Naive B cell (primary cell): ENCODE measurements around the gene ARRDC3. TPM values are rescaled to one million over a fixed set of nuclear protein-coding genes. Genes with fewer than 3 reads are reported as not detected.
A peak's percentile ranks its signal among the peaks of the same experiment; 100 is the strongest.

Source experiments
- ATAC-seq, 2 donors: fragments of 150-1000 bp; cut with Tn5 transposase; 2 replicates each; pipeline ENCODE4 v1.10.0; 2021; ENCODE audit warnings: low read depth in 2 of 2, mild to moderate bottlenecking in 2 of 2, moderate library complexity in 2 of 2
- DNase-seq: peaks from one replicate; pipeline ENCODE4 v3.0.0; 2022
- H3K27ac Mint-ChIP-seq, 6 donors: one replicate each; pipeline ENCODE4 v1.8.0; 2020 to 2022; ENCODE audit warnings: mild to moderate bottlenecking in 6 of 6, mixed read lengths in 6 of 6, moderate library complexity in 5 of 6, inconsistent platforms in 2 of 6
- H3K27me3 Mint-ChIP-seq, 3 donors: one replicate each; pipeline ENCODE4 v1.8.0; 2021 to 2022; ENCODE audit warnings: mixed read lengths in 3 of 3, mild to moderate bottlenecking in 1 of 3
- H3K36me3 Mint-ChIP-seq, 2 donors: one replicate each; pipeline ENCODE4 v1.8.0; 2020 to 2022; ENCODE audit warnings: mixed read lengths in 2 of 2, inconsistent platforms in 1 of 2, mild to moderate bottlenecking in 1 of 2
- H3K4me1 Mint-ChIP-seq, 3 donors: one replicate each; pipeline ENCODE4 v1.8.0; 2020 to 2022; ENCODE audit warnings: mixed read lengths in 3 of 3, inconsistent platforms in 1 of 3, mild to moderate bottlenecking in 1 of 3, moderate library complexity in 1 of 3
- H3K4me3 Mint-ChIP-seq, 8 donors: one replicate each; pipeline ENCODE4 v1.8.0; 2020 to 2022; ENCODE audit warnings: mild to moderate bottlenecking in 8 of 8, mixed read lengths in 8 of 8, moderate library complexity in 8 of 8, inconsistent platforms in 2 of 8
- H3K9me3 Mint-ChIP-seq, 7 donors: one replicate each; pipeline ENCODE4 v1.8.0; 2020 to 2022; ENCODE audit warnings: mixed read lengths in 7 of 7, mild to moderate bottlenecking in 5 of 7, inconsistent platforms in 2 of 7, moderate library complexity in 1 of 7
- polyA plus RNA-seq, 6 donors: library from polyadenylated mRNA; unstranded; fragments of 300-500 nt; fragmentation: Illumina TruSeq; gene quantifications; one replicate each; pipeline ENCODE4 v1.2.3, GENCODE V29; 2021; ENCODE audit warnings: low read depth in 6 of 6

The ARRDC3 gene, protein sequence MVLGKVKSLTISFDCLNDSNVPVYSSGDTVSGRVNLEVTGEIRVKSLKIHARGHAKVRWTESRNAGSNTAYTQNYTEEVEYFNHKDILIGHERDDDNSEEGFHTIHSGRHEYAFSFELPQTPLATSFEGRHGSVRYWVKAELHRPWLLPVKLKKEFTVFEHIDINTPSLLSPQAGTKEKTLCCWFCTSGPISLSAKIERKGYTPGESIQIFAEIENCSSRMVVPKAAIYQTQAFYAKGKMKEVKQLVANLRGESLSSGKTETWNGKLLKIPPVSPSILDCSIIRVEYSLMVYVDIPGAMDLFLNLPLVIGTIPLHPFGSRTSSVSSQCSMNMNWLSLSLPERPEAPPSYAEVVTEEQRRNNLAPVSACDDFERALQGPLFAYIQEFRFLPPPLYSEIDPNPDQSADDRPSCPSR
- 100 to 1,000 TPM in 3 of 6 donors, 10 to 100 TPM in 3; 89.2 to 201 (median 112) TPM for polyA plus RNA-seq

- peaks cover 17 to 24% (median 17%) of the 10 kb centered on the region in 3 donors for H3K4me1 Mint-ChIP-seq
- no peaks in the 10 kb centered on the region for H3K9me3 Mint-ChIP-seq
- DNase-seq (peak; percentile 96), ATAC-seq (peak; percentile 31 to 33)
- H3K27ac Mint-ChIP-seq: peak within 1 kb of the TSS; percentile 95 to 99 (median 98)
- H3K27me3 Mint-ChIP-seq: no peaks in the 10 kb centered on the region
- H3K4me3 Mint-ChIP-seq: peak within 1 kb of the TSS; percentile 93 to 99 (median 98)
- H3K36me3 Mint-ChIP-seq: peaks cover 0 to 6% of the 10 kb centered on the region in 2 donors
These were observed at the start of gene ARRDC3 for GRCh38 chr5:91383027-91383955. Gene ARRDC3, minus strand, starts transcription at chr5:91383317. Its CDS starts 225 bp downstream, at chr5:91383092.

DNA sequence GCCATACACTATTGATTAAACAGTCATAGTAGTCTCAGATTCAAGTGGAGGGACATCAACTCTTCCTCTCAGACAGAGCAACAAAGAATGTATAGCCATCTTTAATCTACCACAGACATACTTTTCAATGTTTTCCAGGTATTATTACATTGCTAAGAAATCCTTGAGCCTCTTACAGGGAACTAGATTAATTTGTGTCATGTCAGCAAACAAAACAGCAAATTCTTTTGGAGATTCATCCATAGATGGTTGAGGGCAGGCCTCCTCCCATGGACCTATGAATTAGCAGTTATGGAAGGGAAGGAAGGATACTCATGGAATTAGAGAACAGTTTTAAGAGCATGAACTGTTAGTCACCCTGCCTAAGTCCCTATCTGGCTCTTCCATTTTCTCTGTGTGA is 47.8 kb upstream of the ARRDC3 start:
- Mint-ChIP-seq H3K36me3 (peaks cover 5 to 21% of the 10 kb centered on the region in 2 donors), H3K4me3 (no peak overlapping the region), H3K27ac (no peak overlapping the region), H3K4me1 (peaks cover 0 to 19% (median 16%) of the 10 kb centered on the region in 3 donors), H3K27me3 (no peaks in the 10 kb centered on the region), H3K9me3 (peaks cover 0 to 25% (median 14%) of the 10 kb centered on the region in 7 donors)
- no peak for DNase-seq
- ATAC-seq: no peak

DNA sequence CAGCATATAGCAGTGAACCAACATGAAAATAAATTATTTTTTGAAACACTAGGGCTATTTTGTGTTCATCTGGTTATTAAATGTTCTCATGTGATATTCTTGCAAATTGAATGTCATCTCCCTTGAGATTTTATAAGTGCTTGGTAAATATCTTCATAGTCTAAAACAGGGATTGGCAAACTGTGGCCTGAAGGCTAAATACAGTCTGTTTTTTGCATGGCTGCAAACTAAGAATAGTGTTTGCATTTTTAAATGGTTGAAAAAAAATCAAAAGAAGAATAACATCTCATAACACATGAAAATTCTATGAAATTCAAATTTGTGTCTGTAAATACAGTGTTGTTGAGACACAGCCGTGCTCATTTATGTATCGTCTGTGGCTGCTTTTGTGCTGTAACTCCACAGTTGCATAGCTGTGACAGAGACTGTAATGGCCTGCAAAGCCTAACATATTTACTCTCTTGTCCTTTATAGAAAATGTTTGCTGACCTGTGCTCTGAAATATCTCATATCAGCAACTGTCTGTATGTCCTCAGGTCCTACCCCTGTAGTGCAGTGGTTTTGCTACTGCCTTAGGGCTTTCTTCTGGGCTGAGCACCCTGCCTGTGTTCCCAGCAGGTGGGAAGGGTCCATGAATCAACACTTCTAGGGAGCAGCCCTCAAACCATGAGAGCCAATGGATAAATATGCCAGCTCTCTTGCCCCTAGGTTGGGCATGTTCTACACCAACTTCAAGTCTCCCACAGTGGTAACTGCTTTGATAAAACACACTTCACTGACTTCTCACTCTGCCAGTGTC is 41.7 kb upstream of the ARRDC3 start:
- Mint-ChIP-seq H3K27me3 (no peaks in the 10 kb centered on the region), H3K36me3 (peaks cover 5 to 21% of the 10 kb centered on the region in 2 donors), H3K27ac (no peak overlapping the region), H3K4me3 (no peak overlapping the region), H3K4me1 (no peaks in the 10 kb centered on the region), H3K9me3 (peaks cover 0 to 25% (median 14%) of the 10 kb centered on the region in 7 donors)
- DNase-seq: no peak
- ATAC-seq: no peak

- Mint-ChIP-seq H3K4me3 (no peak overlapping the region), H3K9me3 (peaks cover 0 to 19% (median 9%) of the 10 kb centered on the region in 7 donors), H3K4me1 (no peaks in the 10 kb centered on the region), H3K27me3 (no peaks in the 10 kb centered on the region), H3K27ac (no peak overlapping the region), H3K36me3 (peaks cover 0 to 15% of the 10 kb centered on the region in 2 donors)
- DNase-seq (no peak), ATAC-seq (no peak)
These were observed 40.8 kb upstream of the ARRDC3 start for GRCh38 chr5:91423871-91424270.

- H3K4me1 Mint-ChIP-seq: no peaks in the 10 kb centered on the region
- no peak overlapping the region for H3K27ac Mint-ChIP-seq
- no peak for DNase-seq
- no peak overlapping the region for H3K4me3 Mint-ChIP-seq
- H3K36me3 Mint-ChIP-seq: no peaks in the 10 kb centered on the region
- no peak for ATAC-seq
- no peaks in the 10 kb centered on the region for H3K27me3 Mint-ChIP-seq
- peaks cover 0 to 6% (median 0%) of the 10 kb centered on the region in 7 donors for H3K9me3 Mint-ChIP-seq
These were observed 37.8 kb upstream of the ARRDC3 start for GRCh38 chr5:91420879-91421278.

DNA sequence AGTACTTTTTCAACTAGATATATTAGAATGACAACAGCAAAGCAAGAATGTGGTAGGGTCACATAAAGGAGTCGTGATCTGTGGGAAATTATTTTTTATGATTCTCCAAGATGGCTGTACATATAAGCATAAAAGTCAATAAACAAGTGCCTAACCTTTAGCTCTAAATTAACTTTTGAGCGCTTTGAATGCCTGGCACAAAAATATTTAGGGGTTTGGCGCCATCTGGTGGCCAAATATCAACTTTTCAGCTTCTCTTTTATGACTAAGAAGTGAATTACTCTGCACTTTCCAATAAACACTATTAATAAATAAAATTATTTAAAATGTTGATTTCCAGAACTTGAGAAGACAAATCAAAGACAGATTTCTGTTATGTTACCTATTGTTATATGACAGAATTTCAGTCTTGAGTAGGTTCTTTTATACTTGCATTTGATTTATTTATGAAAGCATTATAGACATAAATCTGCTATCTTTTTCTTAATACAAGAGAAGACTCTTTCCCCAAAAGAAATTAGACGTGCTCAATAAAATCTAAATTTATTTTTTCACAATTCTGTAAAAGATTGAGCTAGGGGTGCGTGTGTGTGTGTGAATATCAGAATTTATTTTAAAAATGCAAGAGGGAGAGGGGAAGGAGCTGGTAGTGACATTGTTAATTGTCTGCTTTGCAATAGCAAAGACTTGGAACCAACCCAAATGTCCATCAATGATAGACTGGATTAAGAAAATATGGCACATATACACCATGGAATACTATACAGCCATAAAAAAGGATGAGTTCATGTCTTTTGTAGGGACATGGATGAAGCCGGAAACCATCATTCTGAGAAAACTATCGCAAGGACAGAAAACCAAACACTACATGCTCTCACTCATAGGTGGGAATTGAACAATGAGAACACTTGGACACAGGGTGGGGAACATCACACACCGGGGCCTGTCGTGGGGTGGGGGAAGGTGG is 36.7 kb upstream of the ARRDC3 start:
- peaks cover 0 to 6% (median 0%) of the 10 kb centered on the region in 7 donors for H3K9me3 Mint-ChIP-seq
- no peak overlapping the region for H3K27ac Mint-ChIP-seq
- H3K27me3 Mint-ChIP-seq: no peaks in the 10 kb centered on the region
- H3K4me1 Mint-ChIP-seq: no peaks in the 10 kb centered on the region
- no peaks in the 10 kb centered on the region for H3K36me3 Mint-ChIP-seq
- no peak overlapping the region for H3K4me3 Mint-ChIP-seq
- ATAC-seq: no peak
- DNase-seq: peak; percentile 51

DNA sequence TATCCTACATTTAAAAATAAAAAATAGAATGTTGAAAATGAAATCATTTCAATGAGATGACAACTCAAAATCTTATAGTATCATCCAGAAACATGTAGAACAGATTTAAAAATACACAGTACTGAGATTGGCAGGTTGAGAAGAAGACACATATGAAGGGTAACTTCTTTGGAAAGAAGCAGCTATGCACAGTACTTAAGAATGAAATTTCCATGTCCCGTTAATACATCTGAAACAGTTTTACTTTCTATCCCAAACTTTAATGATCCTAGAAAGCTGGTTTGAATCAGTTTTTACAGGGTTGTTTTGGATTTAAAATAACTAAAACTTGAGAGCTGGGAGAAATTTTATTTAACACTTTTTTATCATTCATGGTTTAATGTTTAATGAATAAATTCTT is 36.0 kb upstream of the ARRDC3 start:
- DNase-seq (no peak), ATAC-seq (no peak)
- H3K36me3 Mint-ChIP-seq: no peaks in the 10 kb centered on the region
- H3K4me1 Mint-ChIP-seq: no peaks in the 10 kb centered on the region
- no peak overlapping the region for H3K4me3 Mint-ChIP-seq
- no peaks in the 10 kb centered on the region for H3K27me3 Mint-ChIP-seq
- peaks cover 0 to 6% (median 0%) of the 10 kb centered on the region in 7 donors for H3K9me3 Mint-ChIP-seq
- H3K27ac Mint-ChIP-seq: no peak overlapping the region

GRCh38 chr5:91418158-91418557 is 35.0 kb upstream of the ARRDC3 start:
- Mint-ChIP-seq H3K4me3 (no peak overlapping the region), H3K4me1 (no peaks in the 10 kb centered on the region), H3K9me3 (peaks cover 0 to 6% (median 0%) of the 10 kb centered on the region in 7 donors), H3K27ac (peak overlapping the region in 1 of 6 donors; percentile 77), H3K27me3 (no peaks in the 10 kb centered on the region), H3K36me3 (no peaks in the 10 kb centered on the region)
- ATAC-seq (no peak), DNase-seq (no peak)

- Mint-ChIP-seq H3K27ac (no peak overlapping the region), H3K9me3 (peaks cover 0 to 6% (median 0%) of the 10 kb centered on the region in 7 donors), H3K4me1 (no peaks in the 10 kb centered on the region), H3K27me3 (no peaks in the 10 kb centered on the region), H3K4me3 (no peak overlapping the region), H3K36me3 (no peaks in the 10 kb centered on the region)
- DNase-seq (no peak), ATAC-seq (no peak)
These were observed 34.1 kb upstream of the ARRDC3 start for GRCh38 chr5:91417219-91417618.

DNA sequence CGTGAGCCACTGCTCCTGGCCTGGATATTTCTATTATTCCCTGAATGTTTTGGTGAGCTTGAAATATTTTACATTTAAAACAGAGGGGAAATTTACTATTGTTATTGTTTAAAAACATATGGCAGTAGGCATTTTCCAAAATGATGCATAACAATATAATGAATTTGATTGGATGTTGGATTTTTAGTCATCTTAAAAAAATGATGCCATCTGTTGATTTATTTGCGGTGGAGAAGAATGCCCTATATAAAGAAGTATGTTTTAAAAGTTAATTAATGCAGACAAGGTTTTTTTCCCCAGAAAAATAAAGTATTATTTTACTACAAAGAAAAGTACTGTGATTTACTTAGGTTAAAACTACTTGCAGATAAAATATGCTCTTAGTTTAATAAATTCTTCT is 33.4 kb upstream of the ARRDC3 start:
- no peaks in the 10 kb centered on the region for H3K4me1 Mint-ChIP-seq
- DNase-seq (no peak), ATAC-seq (no peak)
- no peaks in the 10 kb centered on the region for H3K27me3 Mint-ChIP-seq
- peaks cover 0 to 6% (median 0%) of the 10 kb centered on the region in 7 donors for H3K9me3 Mint-ChIP-seq
- no peak overlapping the region for H3K27ac Mint-ChIP-seq
- no peaks in the 10 kb centered on the region for H3K36me3 Mint-ChIP-seq
- no peak overlapping the region for H3K4me3 Mint-ChIP-seq

GRCh38 chr5:91409304-91409703 is 26.2 kb upstream of the ARRDC3 start:
- Mint-ChIP-seq H3K27ac (no peak overlapping the region), H3K27me3 (no peaks in the 10 kb centered on the region), H3K4me3 (no peak overlapping the region), H3K4me1 (no peaks in the 10 kb centered on the region), H3K9me3 (no peaks in the 10 kb centered on the region), H3K36me3 (no peaks in the 10 kb centered on the region)
- ATAC-seq: no peak
- DNase-seq: no peak

DNA sequence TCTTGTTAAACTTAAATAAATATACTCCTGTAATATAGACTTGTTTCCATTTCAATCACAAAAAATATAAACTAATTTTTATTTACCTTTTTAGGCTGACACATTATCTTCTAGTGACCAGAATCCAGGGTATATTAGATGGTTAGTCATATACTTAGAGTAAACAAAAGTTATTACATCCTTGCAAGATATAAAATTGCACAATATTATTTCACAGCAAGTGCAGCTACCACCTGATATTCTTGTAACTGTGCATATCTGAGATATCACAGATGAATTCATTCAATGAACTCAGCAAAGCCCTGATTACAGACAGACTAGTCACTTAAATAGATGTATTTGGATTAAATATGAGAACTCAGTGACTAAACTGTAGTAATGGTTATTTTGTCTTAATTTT is 25.6 kb upstream of the ARRDC3 start:
- DNase-seq: no peak
- no peak overlapping the region for H3K27ac Mint-ChIP-seq
- no peaks in the 10 kb centered on the region for H3K27me3 Mint-ChIP-seq
- no peak overlapping the region for H3K4me3 Mint-ChIP-seq
- no peaks in the 10 kb centered on the region for H3K9me3 Mint-ChIP-seq
- H3K36me3 Mint-ChIP-seq: no peaks in the 10 kb centered on the region
- H3K4me1 Mint-ChIP-seq: no peaks in the 10 kb centered on the region
- ATAC-seq: no peak
